Left ventricle myocardium inferior (tissue), 1 donor: ENCODE data around the gene ITPKA. TPM values are rescaled to one million over a fixed set of nuclear protein-coding genes. Genes with fewer than 3 reads are reported as not detected.

Source experiments
- DNase-seq: peaks from one replicate; pipeline ENCODE4 v3.0.0-alpha.2; 2020
- H3K27ac ChIP-seq: fragments of 200-600 bp; replicated peaks from 2 replicates; pipeline ENCODE4 v1.8.0; 2021
- H3K27me3 ChIP-seq: fragments of 200-600 bp; 2 replicates; pipeline ENCODE4 v1.8.0; 2021; ENCODE audit warnings: low read depth
- H3K36me3 ChIP-seq: fragments of 200-600 bp; 2 replicates; pipeline ENCODE4 v1.8.0; 2021
- H3K4me1 ChIP-seq: fragments of 200-600 bp; 2 replicates; pipeline ENCODE4 v1.8.0; 2021
- H3K4me3 ChIP-seq: fragments of 200-600 bp; 2 replicates; pipeline ENCODE4 v1.8.0; 2021; ENCODE audit warnings: mild to moderate bottlenecking, moderate library complexity
- H3K9me3 ChIP-seq: fragments of 200-600 bp; replicated peaks from 2 replicates; pipeline ENCODE4 v1.8.0; 2021
- CTCF ChIP-seq: fragments of 200-600 bp; IDR thresholded peaks from 2 replicates; pipeline ENCODE4 v1.8.0; 2021; ENCODE audit warnings: antibody characterized with exemption, mild to moderate bottlenecking, borderline replicate concordance
- intact Hi-C: fragments of 100-400 bp; cut with micrococcal nuclease; formaldehyde crosslinking; loops from one replicate; pipeline ENCODE4 v1.11.0; 2022
- total RNA-seq: library from RNA; stranded (reverse); fragmentation: NEBNext Ultra II Directional; extraction: Animal tissue kit (Norgen Biotek cat#: 25700); gene quantifications from one replicate; pipeline ENCODE4 v1.2.1, GENCODE V29; 2021
- donor health status: DM: no; HTN: yes; CAD: no; lungs with severe emphysema.

The ITPKA gene
- total RNA-seq, 1 donor from 2014 or later: 1.9 TPM

DNA sequence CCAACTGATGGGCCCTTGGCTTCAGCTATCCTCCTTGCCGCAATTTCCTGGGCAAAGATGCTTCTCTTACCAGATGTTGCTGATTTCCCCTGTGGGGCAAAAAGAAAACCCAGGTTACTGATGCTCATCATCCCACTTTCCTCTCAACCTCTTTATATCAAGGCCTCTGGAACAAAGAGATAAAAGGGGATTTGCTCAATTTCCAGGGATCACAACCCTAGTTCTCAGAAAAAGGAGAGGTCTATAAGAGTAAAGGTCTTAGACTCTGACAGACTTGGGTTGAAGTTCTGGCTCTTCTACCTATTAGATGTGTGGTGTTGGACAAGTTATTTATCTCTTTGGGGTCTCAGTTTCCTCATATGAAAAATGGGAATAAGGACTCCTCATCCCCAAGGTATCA, 41.9 kb downstream of the ITPKA start:
- Histone ChIP-seq H3K27ac (no peak overlapping the region), H3K36me3 (peaks cover 61% of the 10 kb centered on the region), H3K27me3 (no peaks in the 10 kb centered on the region), H3K4me3 (no peak overlapping the region), H3K4me1 (no peaks in the 10 kb centered on the region), H3K9me3 (no peaks in the 10 kb centered on the region)
- intact Hi-C loops: no loop called here
- TF ChIP-seq CTCF: no peak
- no peak for DNase-seq

DNA sequence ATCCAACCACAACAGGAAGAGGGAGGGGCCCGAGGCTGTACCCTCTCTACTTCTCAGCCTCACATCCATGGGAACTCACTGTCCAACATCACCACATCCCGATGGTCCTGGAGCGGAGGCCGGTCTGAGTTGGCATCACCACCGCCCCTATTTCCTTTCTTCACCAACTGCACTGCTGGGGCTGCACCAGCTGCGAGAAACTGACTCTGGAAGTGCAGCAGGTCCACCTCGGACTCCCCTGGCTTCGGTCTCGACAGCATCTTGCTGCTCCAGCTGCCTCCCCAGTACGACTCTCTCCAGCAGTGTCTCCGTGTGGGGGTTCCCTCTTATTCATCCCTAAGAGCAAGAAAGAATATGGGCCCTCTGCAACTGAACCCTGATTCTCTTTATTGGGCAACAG, 43.2 kb downstream of the ITPKA start:
- peaks cover 49% of the 10 kb centered on the region for H3K36me3 ChIP-seq
- intact Hi-C loops: no loop called here
- no peak for DNase-seq

DNA sequence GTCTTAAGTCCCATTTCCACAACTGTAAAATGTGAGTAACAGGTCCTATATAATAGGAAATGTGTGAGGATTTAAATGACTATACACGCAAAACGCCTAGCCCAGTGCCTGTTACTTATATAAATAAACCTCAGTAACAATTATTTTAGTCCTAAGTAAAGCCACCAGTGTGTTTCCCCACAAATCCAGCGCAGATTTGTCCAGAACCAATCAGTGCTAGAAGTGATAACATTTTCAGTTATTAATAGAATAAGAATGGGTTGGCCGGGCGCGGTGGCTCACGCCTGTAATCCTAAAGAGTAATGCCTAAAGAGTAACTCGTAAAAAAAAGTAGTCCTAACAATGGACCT, 49.8 kb downstream of the ITPKA start:
- Histone ChIP-seq H3K27me3 (no peaks in the 10 kb centered on the region), H3K9me3 (no peaks in the 10 kb centered on the region), H3K27ac (peak overlapping the region; percentile 86), H3K36me3 (no peaks in the 10 kb centered on the region), H3K4me1 (peaks cover 21% of the 10 kb centered on the region), H3K4me3 (peak overlapping the region; percentile 86)
- DNase-seq: no peak
- TF ChIP-seq CTCF: no peak
- intact Hi-C loops: no loop called here

More for the DNA sequence above, 43.2 kb downstream of the ITPKA start:
- Histone ChIP-seq H3K27ac (no peak overlapping the region), H3K27me3 (no peaks in the 10 kb centered on the region), H3K9me3 (no peaks in the 10 kb centered on the region), H3K4me1 (no peaks in the 10 kb centered on the region), H3K4me3 (no peak overlapping the region)
- no peak for TF ChIP-seq CTCF

GRCh38 chr15:41544650-41545015, 51.0 kb downstream of the ITPKA start:
- DNase-seq: peak; percentile 33
- peak overlapping the region; percentile 86 for H3K4me3 ChIP-seq
- H3K36me3 ChIP-seq: no peaks in the 10 kb centered on the region
- peak overlapping the region; percentile 86 for H3K27ac ChIP-seq
- no peaks in the 10 kb centered on the region for H3K27me3 ChIP-seq
- H3K4me1 ChIP-seq: peaks cover 21% of the 10 kb centered on the region
- H3K9me3 ChIP-seq: no peaks in the 10 kb centered on the region
- intact Hi-C loops: no loop called here
- no peak for TF ChIP-seq CTCF

DNA sequence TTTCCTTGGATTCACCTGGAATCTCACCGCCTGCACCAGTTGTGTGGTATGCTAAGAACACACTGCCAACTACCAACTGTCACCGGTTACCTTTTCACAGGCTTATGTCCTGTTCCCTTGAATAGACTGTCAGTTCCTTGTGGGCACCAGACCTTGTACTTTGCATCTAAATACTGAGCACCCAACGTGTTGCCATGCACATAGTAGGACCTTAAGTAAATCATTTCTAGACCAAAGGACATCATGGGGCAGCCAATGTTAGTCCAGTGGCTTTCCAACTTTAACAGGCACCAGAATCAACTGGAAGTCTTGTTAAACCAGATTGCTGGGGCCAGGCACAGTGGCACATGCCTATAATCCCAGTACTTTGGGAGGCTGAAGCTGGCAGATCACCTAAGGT, 51.5 kb downstream of the ITPKA start:
- H3K27me3 ChIP-seq: no peaks in the 10 kb centered on the region
- peaks cover 21% of the 10 kb centered on the region for H3K4me1 ChIP-seq
- TF ChIP-seq CTCF: no peak
- H3K9me3 ChIP-seq: no peaks in the 10 kb centered on the region
- DNase-seq: no peak
- no peaks in the 10 kb centered on the region for H3K36me3 ChIP-seq
- no peak overlapping the region for H3K27ac ChIP-seq
- no peak overlapping the region for H3K4me3 ChIP-seq
- intact Hi-C loops: no loop called here
